HG03159 (cell line): Measurements from ENCODE around the gene MGAT3.
A peak's percentile ranks its signal among the peaks of the same experiment; 100 is the strongest.

ENCODE experiments used
- ATAC-seq: cut with Tn5 transposase; IDR thresholded peaks from one replicate; pipeline ENCODE4 v1.9.1; 2021; ENCODE audit warnings: mild to moderate bottlenecking, moderate library complexity; ENCODE audit not compliant: unreplicated experiment

MGAT3 gene

DNA sequence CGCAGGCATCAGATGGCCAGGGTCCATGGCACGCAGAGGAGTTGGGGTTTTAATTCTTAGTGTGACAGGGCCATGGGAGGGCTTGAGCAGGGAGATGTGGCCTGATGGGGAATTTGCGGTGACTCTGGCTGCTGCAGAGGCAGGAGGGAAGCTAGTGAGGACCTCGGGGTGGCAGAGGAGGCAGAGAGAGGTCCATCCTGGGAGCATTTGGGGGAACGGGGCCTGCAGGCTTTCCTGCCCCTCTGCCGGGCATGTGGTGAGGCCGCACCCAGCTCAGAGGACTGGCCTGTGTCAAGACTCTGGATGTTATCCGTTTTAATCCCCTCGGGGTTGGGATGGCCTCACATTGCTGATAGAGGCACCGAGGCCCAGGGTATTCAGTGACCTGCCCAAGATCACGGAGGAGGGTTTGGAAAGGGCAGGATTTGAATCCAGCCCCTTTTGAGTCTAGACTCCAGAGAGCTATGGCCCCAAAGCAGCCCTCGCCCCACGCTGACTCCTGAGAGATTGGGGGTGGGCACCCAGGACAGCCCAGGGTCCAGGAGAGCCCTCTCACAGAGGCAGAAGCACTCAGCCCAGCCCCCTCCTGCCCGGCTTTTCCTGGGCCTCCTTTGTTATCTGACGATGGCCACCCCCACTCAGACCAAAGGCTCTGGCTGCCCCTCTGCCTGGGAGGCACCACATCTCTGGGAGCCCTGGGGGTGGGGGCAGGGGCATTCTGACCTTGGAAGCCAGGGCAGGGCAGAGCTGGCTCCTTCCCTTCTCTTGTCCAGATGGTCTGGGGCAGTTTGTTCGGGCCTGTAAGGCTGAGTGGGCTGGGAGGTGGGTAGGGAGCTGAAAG, 13.9 kb downstream of the MGAT3 start:
- ATAC-seq: no peak

DNA sequence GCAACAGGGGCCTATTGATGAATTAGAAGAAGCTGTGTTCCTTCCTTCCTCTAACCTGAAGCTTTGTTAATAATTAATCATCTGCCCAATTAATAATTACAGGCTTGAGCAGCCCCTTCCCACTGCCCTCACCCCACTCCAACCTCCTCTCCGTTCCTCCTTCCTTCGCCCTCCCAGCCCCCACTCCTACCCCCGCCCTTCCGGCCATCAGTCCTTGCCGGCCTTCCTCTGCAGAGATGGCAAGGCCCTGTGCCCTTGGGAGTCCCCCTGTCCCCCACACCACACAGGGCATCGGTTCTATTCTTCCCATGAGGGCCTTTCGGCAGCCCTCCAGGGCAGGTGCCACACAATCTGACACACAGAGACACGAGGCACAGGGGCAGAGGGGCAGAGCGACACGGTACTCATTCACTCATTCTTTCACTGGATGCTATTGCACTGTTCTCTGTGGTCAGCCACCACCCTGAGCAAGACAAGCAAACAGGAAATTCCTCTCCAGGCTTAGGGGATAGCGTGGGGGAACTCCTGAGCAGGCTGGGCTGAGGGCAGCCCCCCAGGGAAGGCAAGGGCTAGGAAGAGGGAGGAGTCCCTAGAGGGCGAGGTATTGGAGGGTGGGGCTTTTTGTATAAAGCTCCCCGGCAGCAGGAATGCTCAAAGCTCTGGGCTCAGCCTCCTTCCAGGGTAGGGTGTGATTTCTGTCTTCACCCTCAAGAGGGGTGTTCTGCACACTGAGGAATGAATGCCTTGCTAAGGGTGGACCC, 14.7 kb downstream of the MGAT3 start:
- peak; percentile 49 for ATAC-seq

DNA sequence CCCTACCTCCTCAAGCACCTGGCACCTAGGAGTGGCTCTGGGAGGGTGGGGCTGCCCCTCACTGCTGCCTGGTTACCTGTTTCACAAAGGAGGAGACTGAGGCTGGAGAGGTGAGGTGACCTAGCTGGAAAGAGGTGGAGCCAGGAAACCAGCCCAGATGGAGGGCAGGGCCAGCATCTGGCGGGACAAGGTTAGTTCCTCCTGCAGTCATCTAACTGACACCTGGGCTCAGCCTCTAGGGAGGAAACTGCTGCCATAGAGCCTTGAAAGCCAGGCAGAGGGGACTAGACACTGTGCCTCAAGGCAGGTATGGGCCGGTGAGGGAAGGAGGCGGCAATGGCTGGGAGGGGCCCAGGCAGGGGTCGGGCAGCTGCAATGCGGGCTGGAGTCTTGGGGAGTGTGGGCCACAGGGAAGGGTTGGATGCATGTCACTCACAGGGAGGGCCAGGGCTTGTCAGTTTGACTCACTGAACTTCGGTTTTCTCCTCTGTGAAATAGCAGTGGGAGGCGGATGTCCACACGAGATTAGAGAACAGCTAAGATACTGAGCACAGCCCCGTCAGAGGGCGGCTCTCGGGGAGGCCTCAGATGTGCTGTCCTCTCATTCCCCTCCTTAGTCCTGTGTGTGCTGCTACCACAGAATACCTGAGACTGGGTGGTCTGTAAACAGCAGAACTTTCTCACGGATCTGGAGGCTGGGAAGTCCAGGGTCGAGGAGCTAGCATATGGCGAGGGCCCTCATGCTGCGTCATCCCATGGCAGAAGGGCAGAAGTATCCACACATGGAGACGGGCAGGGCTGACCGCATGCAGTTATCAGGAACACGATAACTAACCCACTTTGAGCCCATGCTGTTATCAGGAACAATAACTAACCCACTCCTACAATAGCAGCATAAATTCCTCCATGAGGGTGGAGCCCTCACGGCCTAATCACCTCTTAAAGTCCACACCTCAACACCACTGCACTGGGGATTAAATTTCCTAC, 16.1 kb downstream of the MGAT3 start:
- no peak for ATAC-seq

DNA sequence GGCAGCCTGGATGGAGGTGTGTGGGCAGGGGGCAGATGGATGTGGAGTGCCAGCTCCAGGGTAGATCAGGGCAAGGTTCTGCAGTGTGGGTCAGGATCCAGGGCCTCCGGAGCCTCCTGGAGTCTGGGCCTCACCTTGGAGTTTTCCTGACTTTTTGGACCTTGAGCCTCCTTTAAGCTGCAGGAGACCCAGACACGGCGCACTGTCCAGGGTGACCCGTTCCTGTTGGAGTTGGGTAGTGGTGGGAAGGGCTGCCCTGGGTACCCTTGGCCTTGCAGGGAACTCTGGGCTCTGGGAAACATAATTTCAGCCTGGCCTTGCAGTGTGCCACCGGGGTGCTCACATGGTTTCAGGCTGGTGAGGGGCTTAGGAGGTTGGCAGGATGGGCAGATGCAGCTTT, 17.0 kb downstream of the MGAT3 start:
- ATAC-seq: no peak

DNA sequence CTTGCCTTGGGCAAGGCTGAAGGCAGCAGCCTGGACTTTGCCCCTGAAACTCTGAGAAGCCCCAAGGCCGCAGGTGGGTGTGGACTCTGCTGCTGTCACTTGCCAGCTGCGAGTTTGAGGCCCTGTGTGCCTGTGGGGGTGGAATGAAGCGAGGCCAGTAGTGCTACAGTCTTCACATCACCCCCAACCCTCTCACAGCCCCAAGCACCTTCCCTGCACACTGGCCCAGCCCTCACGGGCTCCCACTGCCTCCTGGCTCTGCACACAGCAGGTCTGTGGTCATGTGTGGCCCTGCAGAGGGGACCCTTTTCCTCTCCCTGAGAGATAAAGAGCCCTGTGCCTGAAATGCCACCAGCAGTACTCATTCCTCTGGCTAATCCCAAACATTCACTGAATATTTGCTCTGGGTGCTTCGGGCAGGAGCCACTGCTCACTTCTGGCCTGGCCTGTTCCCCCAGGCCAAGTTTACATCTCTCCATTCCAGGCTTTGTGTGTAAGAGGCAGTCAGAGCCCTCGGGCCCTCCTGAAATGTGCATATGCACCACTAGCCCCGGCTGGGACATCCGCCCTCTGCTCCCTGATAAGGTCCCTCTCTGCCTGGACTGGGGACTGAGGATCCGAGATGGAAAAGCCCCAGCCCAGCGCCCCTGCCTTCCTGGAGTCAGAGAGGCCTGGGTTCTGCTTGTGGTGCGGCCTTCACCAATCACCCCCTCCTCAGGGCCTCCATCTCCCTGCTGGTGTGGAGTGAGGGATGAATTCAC, 17.7 kb downstream of the MGAT3 start:
- ATAC-seq: no peak

DNA sequence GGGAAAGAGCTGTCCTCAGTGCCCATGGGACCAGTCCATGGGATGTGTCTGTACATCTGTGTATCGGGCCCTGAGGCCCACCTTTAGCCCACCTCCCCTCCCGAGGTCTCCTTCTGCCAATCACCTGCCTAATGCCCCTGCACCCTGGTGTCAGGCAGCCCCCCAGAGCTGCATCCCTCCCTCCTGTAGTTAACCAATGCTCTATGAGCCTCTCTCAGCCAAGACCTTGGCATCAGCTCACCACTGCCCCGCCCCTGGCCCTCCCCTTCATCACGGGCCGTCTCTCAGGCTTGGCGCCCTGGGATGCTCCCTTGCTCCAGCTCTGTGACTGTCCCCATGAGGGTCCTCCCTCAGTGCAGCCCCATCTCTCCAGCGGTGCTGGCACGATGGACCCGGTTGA, 18.5 kb downstream of the MGAT3 start:
- ATAC-seq: no peak

DNA sequence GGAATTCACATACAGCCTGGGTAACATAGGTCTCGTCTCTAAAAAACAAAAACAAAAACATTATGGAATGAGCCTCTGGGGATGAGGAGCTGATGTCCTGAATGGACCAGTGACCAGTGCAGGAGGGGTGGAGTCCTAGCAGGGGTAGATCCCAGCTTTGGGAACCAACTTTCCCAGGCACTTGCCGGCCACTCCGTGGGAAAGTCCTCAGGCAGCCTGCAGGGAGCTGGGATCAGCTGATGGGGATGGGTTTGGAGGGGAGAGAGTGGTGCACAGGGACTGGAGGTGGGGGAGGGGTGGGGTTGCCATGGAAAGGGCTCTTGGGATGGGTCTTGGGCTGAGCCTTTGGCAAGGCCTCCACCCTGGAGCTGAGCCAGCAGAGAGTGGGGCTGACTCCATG, 19.1 kb downstream of the MGAT3 start:
- ATAC-seq: no peak

DNA sequence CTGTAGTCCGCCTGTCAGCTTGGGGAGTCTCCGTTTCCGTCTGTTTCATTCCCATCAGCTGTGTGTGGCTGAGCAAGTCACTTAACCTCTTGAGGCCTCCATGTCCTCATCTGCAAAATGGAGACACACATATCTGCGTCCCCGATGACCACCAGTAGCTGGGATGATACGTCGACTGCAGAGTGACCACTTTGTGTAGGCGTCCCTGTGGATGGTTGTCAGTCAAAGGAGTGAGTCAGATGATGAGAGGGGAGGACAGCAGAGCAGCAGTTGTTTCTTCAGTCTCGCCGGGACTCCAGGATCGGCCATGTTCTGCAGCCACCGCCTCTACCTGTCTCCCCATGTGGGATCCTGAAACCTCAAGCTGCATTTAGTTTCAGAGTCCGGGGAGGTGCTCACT, 19.9 kb downstream of the MGAT3 start:
- ATAC-seq: no peak

DNA sequence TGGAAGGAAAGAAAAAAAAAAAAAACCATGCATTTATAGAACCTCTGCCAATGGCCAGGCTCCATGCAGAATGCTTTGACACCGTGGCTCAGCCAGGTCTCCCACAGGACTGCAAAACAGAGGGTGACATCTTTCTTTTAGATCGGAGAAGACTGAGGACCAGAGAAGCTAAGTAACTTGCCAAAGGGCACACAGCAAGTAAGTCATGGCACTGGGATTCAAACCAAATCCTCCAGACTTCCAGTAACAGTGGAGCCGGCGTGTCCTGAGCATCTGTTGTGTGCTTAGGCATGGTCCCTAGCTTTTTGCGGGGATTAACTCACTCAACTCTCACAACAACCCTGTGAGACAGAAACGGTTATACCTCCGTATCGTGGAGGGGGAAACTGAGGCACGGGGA, 20.7 kb downstream of the MGAT3 start:
- no peak for ATAC-seq

DNA sequence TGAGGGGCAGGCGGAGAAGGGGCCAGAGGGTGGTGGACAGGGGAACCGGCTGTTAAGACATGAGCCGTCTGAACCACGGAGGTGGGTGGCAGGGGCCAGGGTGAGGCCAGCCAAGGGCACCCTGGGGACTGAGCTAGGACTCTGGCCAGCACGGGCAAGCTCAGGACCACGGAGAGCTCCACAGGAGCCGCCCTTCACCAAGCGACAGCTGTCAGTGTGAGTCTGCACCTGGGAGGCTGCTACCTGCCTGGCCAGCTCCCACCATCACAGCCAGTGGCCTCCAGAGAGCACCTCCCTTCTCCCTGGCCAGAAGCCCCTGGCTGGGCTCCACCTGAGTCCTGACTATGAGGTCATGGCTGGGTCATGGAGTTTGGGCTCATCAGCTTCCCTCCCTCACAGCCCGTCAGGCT, 21.6 kb downstream of the MGAT3 start:
- ATAC-seq: no peak

DNA sequence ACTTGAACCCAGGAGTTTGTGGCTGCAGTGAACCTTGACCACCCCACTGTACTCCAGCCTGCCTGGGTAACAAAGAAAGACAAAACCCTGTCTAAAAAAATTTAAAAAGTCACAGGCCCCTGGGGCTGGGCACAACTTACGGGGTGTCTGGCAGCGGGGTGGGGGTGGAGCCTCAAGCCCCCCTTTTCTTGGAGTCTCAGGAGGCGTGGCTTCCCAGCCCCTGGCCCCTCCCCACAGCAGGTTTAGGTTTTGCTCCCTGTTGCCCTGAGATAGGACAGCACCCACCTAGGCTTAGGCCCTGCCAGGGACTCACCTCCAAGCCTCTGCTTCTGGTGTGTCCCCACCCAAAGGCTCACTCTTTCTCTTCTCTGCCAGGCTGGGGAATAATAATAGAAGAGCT, 22.4 kb downstream of the MGAT3 start:
- ATAC-seq: no peak

DNA sequence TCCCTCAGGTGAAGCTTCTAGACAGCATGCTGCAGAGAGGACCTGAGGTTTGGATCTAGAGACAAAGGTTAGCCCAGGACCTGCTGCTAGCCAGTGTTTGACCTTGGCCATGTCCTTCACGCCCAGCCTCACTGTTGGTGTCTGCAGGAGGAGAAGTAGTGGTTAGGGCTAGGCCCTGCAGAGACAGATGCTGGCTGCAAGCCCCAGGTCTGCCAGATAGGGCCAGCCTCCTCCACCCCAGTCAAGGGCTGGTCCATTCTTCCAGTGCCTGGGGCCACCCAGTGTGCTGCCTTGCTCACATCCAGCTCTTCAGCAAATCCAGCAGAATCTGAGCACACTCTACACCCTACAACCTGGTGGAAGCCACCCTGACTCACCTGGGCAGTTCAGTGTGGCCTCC, 23.7 kb downstream of the MGAT3 start:
- no peak for ATAC-seq

DNA sequence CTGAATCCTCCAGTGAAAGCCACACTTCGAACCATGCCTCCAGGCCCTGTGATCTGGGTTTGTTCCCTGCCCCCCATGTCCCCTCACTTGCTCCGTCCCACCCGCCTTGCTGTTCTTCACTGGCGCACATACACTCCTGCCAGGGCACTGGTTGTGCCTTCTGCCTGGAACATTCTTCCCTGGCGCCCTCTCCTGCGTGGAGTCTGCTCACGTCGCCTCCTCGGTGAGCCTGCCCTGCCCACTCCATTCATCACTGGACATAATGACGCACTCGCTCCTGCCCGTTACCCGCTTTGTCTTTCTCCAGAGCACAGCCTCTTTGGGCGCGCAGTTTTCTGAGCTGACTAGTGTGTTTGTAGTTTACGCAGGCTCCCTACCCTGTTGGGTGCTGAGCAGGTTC, 24.2 kb downstream of the MGAT3 start:
- no peak for ATAC-seq

DNA sequence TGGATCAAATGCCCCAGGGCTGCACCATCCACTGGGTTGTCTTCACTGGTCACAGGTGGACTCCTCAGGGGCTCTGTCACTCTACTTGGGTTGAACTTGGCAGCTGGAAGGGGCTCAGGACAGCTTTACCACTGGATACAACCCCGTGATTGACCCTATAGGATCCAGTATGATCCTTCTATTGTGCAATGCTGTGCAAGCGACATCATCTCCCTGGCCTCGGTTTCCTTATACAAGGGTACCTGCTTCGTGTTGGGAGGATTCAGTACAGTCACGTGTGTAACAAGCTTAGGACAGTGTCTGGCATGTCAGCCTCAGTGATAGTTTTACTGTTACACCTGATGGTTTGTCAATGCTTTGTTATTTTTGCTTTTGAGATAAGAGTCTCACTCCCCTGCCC, 24.8 kb downstream of the MGAT3 start:
- no peak for ATAC-seq

DNA sequence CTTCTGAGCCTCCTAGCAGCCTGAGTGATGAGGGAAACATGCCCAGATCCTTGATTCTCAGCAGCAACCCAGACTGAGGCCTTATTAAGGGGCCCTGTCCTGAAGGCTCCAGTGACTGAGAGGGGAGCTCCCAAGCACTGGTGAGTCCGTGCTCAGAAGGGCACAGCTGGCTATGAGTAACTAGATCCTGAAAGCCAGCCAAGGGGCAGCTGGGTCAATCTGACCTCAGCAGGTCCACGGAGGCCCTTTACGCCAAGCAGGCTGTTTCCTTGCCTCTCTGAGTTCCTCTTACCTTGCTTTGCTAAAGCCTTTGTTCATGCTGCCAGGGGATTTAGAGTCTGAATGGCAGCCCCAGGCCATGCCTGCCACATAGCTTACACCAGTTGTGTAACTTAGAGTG, 26.0 kb downstream of the MGAT3 start:
- no peak for ATAC-seq

DNA sequence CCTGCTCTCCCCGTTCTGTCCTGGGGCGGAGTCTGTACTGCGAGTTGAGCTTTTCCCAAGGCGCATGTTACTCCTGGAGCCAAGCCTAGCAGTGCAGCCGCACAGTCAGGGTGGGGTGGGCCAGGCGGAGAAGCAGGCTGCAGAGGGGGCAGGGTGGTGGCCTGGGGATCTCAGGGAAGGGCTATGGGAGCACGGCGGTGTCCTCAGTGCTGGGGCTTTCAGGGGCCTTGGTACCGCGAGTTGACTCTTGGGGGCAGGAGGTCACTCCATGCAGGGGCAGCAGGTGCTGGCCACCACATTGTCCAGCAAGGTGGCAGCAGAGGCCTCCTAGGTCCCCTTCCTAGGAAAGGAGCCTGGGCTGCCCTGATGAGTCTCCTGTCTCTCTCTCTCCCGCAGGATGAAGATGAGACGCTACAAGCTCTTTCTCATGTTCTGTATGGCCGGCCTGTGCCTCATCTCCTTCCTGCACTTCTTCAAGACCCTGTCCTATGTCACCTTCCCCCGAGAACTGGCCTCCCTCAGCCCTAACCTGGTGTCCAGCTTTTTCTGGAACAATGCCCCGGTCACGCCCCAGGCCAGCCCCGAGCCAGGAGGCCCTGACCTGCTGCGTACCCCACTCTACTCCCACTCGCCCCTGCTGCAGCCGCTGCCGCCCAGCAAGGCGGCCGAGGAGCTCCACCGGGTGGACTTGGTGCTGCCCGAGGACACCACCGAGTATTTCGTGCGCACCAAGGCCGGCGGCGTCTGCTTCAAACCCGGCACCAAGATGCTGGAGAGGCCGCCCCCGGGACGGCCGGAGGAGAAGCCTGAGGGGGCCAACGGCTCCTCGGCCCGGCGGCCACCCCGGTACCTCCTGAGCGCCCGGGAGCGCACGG, 30.4 kb downstream of the MGAT3 start:
- ATAC-seq: no peak

DNA sequence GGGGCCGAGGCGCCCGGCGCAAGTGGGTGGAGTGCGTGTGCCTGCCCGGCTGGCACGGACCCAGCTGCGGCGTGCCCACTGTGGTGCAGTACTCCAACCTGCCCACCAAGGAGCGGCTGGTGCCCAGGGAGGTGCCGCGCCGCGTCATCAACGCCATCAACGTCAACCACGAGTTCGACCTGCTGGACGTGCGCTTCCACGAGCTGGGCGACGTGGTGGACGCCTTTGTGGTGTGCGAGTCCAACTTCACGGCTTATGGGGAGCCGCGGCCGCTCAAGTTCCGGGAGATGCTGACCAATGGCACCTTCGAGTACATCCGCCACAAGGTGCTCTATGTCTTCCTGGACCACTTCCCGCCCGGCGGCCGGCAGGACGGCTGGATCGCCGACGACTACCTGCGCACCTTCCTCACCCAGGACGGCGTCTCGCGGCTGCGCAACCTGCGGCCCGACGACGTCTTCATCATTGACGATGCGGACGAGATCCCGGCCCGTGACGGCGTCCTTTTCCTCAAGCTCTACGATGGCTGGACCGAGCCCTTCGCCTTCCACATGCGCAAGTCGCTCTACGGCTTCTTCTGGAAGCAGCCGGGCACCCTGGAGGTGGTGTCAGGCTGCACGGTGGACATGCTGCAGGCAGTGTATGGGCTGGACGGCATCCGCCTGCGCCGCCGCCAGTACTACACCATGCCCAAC, 31.2 kb downstream of the MGAT3 start:
- ATAC-seq: no peak

DNA sequence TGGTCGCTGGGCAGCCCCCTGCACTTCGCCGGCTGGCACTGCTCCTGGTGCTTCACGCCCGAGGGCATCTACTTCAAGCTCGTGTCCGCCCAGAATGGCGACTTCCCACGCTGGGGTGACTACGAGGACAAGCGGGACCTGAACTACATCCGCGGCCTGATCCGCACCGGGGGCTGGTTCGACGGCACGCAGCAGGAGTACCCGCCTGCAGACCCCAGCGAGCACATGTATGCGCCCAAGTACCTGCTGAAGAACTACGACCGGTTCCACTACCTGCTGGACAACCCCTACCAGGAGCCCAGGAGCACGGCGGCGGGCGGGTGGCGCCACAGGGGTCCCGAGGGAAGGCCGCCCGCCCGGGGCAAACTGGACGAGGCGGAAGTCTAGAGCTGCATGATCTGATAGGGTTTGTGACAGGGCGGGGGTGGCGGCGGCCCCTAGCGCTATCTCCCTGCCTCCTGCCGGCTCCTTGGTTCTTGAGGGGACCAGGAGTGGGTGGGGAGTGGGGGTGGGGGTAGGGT, 31.8 kb downstream of the MGAT3 start:
- ATAC-seq: no peak
